HEK293T (cell line): Measurements from ENCODE around the gene ABCB9.

Source experiments
- CTCF ChIA-PET: fragments of 350-600 bp; formaldehyde crosslinking; extraction: SDS; loops from one replicate; lab custom pipeline; 2021; ENCODE audit warnings: antibody characterized with exemption, inconsistent platforms; lab: Yijun Ruan, JAX
- POLR2A ChIA-PET: fragments of 350-600 bp; formaldehyde crosslinking; extraction: SDS; loops from one replicate; lab custom pipeline; 2020; ENCODE audit warnings: antibody characterized with exemption, inconsistent platforms; lab: Yijun Ruan, JAX
- DNase-seq: peaks from one replicate; pipeline ENCODE4 v3.0.0; 2012; ENCODE audit warnings: mixed read lengths; ENCODE audit errors: extremely low spot score
- ARNT ChIP-seq: fragments of 450-650 bp; IDR thresholded peaks from 2 replicates; pipeline ENCODE4 v1.6.1; 2017; ENCODE audit warnings: mild to moderate bottlenecking
- BHLHE40 ChIP-seq: fragments of 450-650 bp; IDR thresholded peaks from 2 replicates; pipeline ENCODE4 v1.6.1; 2016; ENCODE audit warnings: mild to moderate bottlenecking, moderate library complexity, borderline replicate concordance
- CTBP1 ChIP-seq: fragments of 450-650 bp; IDR thresholded peaks from 2 replicates; pipeline ENCODE4 v1.6.1; 2016; ENCODE audit warnings: borderline replicate concordance
- ELF4 ChIP-seq: fragments of 450-650 bp; IDR thresholded peaks from 2 replicates; pipeline ENCODE4 v1.6.1; 2017; ENCODE audit warnings: antibody characterized with exemption
- FOXA1 ChIP-seq: fragments of 450-650 bp; IDR thresholded peaks from 2 replicates; pipeline ENCODE4 v1.6.1; 2016; ENCODE audit warnings: mild to moderate bottlenecking
- FOXK2 ChIP-seq: fragments of 450-650 bp; IDR thresholded peaks from 2 replicates; pipeline ENCODE4 v1.6.1; 2016; ENCODE audit warnings: mild to moderate bottlenecking
- FOXM1 ChIP-seq: fragments of 450-650 bp; IDR thresholded peaks from 2 replicates; pipeline ENCODE4 v1.6.1; 2017; ENCODE audit warnings: mild to moderate bottlenecking, borderline replicate concordance
- HDGF ChIP-seq: fragments of 450-650 bp; IDR thresholded peaks from 2 replicates; pipeline ENCODE4 v1.6.1; 2017; ENCODE audit warnings: antibody characterized with exemption, borderline replicate concordance
- L3MBTL2 ChIP-seq: fragments of 450-650 bp; conservative IDR thresholded peaks from 2 replicates; pipeline ENCODE4 v1.6.1; 2016; ENCODE audit warnings: mild to moderate bottlenecking
- LEF1 ChIP-seq: fragments of 450-650 bp; IDR thresholded peaks from 2 replicates; pipeline ENCODE4 v1.6.1; 2017; ENCODE audit warnings: mild to moderate bottlenecking, borderline replicate concordance
- NFRKB ChIP-seq: fragments of 450-650 bp; IDR thresholded peaks from 2 replicates; pipeline ENCODE4 v1.6.1; 2016; ENCODE audit warnings: mild to moderate bottlenecking, moderate library complexity
- SP1 ChIP-seq: fragments of 450-650 bp; IDR thresholded peaks from 2 replicates; pipeline ENCODE4 v1.6.1; 2017
- SUZ12 ChIP-seq: fragments of 450-650 bp; IDR thresholded peaks from 2 replicates; pipeline ENCODE4 v1.6.1; 2016; ENCODE audit warnings: mild to moderate bottlenecking
- TARDBP ChIP-seq: fragments of 450-650 bp; IDR thresholded peaks from 2 replicates; pipeline ENCODE4 v1.6.1; 2016
- ZNF384 ChIP-seq: fragments of 450-650 bp; IDR thresholded peaks from 2 replicates; pipeline ENCODE4 v1.6.1; 2016
- TF ChIP-seq, protein P1 (sequence below): fragments of 450-650 bp; IDR thresholded peaks from 2 replicates; pipeline ENCODE4 v1.6.1; 2016

The ABCB9 gene

DNA sequence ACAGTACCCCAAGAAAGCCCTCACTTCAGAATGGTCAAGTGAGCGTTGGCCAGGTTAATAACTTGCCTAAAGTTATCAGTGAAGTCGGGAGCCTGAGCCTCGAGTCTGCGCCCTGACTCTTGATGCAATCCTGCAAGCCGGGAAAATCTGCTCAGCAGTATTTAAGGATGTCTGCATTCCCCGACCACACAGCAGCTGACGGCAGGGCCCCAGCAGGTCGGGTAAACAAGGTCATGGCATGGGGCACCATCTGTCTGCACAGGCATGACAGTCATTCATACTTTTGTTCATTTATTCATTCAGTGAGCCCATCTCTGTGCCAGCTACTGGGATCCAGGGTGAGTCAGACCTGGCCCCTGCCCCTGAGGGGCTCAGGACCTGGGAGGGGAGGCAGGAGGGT, 11.1 kb downstream of the ABCB9 start:
- ChIA-PET CTCF (interaction anchor here (0.8 to 1.2 kb wide), 2 partner anchors 95 to 96 kb away, joined by 3 read pairs; no protein-coding TSS in a partner anchor), POLR2A (interaction anchor here (0.6 to 2.2 kb wide), 2 partner anchors 11 to 126 kb away, joined by 3 to 6 read pairs; partner anchors contain the start of gene ABCB9)
- TF ChIP-seq FOXK2: no peak
- no peak for DNase-seq

DNA sequence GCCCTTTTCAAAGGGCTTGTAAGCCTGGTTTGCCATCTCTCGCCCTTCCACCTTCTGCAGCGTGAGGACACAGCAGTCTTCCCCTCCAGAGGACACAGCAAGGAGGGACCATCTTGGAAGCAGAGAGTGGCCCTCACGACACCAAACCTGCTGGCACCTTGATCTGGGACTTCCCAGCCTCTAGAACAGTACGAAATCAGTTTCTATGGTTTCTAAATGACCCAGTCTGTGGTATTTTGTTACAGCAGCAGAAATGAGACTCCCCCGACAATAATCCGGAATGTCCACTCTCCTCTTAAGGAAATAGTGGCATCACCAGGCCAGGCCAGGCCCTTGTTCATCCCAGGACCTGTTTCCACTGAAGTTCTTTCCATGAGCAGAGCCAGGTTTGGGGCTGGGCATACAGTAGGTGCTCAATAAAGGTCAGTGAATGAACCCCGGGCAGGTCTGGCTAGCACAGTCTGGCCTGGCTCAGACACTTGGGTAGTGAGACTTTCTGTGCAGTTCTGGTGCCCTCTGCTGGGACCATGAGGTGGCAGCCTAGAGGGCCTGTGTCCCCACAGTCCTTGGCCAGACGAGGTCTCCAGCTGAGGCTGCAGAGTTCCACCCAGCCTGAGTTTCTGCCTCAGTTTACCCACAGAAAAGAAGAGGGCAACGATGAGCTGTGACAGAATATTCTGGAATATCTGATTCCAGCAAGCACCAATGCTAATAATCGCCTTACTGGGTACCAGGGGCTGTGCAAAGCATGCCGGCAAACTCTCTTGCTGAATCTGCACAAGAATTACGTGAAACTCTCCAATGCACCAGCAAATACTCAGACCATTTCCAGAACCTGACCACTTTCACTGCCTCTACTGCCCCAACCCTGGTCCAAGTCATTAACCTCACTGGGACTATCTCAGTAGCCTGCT, 14.0 kb downstream of the ABCB9 start:
- CTCF ChIA-PET: interaction anchor here (0.6 to 0.9 kb wide), 4 partner anchors 14 to 91 kb away, joined by 3 to 5 read pairs (median 3); partner anchors contain the start of gene ABCB9
- POLR2A ChIA-PET: no interaction called here
- peak; percentile 86 for DNase-seq
- TF ChIP-seq LEF1: no peak
- TF ChIP-seq ELF4: no peak

DNA sequence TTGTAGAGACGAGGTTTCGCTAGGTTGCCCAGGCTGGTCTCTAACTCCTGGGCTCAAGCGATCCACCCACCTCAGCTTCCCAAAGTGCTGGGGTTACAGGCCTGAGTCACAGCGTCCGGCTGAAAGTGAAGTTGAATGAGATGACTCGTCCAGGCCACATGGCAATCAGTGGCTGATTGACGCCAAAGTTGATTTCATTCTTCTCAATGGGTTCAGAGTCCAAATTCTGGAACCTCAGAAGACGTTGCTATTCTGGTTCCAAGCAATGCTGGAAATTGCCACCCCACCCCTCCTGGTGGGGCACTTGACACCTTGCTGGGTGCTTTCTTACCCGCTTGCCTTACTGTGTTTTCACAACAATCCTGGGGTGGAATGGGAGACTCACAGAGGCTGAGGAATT, 14.9 kb downstream of the ABCB9 start:
- TF ChIP-seq TARDBP (no peak), FOXA1 (no peak), ZNF384 (no peak), L3MBTL2 (no peak), NFRKB (no peak), HDGF (no peak), FOXK2 (no peak), LEF1 (no peak), SUZ12 (no peak), FOXM1 (no peak), CTBP1 (no peak), BHLHE40 (no peak), SP1 (no peak), ELF4 (no peak), ARNT (no peak)
- TF ChIP-seq, protein P1, sequence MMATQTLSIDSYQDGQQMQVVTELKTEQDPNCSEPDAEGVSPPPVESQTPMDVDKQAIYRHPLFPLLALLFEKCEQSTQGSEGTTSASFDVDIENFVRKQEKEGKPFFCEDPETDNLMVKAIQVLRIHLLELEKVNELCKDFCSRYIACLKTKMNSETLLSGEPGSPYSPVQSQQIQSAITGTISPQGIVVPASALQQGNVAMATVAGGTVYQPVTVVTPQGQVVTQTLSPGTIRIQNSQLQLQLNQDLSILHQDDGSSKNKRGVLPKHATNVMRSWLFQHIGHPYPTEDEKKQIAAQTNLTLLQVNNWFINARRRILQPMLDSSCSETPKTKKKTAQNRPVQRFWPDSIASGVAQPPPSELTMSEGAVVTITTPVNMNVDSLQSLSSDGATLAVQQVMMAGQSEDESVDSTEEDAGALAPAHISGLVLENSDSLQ: no peak
- CTCF ChIA-PET: interaction anchor here (2.8 kb wide), 1 partner anchor 90 kb away, joined by 16 read pairs; no protein-coding TSS in a partner anchor
- no peak for DNase-seq
- POLR2A ChIA-PET: no interaction called here

DNA sequence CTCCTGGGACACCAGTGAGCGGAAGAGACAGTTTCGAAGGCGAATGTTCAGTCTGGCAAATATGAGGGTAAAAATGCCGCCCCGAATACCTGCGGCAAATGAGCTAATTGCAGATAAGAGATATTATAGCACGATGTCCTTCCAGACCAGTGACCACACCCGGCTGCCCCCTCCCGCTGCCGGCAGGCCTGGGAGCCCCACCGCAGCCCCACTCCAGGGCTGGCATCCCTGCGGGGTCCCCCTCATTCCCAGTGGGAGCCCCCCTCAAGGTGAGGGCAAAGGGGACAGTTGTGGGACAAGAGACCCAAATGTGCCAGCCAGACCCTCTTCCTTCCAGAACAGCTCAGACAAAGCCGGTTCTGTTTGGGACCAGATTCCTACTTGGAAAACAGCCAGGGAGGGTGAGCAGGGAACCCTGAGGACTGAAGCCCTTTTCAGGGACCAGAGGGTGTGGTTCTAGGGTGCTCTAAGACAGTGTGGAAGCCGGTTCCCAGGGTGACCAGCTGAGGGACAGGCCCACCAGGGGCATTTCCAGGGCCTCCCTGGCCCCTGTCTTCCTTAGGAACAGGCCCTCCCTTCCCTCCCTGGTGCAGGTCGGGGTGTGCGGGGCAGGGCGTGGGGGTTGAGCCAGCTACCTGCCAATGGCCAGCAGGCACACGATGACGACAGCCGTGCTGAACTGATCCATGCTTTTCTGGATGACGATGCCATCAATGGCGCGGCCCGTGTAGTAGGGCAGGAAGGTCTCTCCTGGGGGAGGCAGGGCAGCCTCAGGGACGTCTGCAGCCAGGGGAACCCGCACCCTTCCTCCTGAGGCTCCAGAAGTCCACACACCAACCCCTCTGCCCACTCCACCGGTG, 16.2 kb downstream of the ABCB9 start:
- ChIA-PET CTCF (interaction anchor here (2.8 kb wide), 1 partner anchor 89 kb away, joined by 16 read pairs; no protein-coding TSS in a partner anchor), POLR2A (interaction anchor here (1.3 kb wide), 1 partner anchor 283 kb away, joined by 3 read pairs; the partner anchor contains the start of genes MPHOSPH9 and MTRFR)
- TF ChIP-seq SP1 (no peak), BHLHE40 (no peak), HDGF (no peak), L3MBTL2 (no peak), TARDBP (no peak), CTBP1 (no peak), FOXA1 (no peak)
- TF ChIP-seq, protein P1: no peak
- DNase-seq: no peak

DNA sequence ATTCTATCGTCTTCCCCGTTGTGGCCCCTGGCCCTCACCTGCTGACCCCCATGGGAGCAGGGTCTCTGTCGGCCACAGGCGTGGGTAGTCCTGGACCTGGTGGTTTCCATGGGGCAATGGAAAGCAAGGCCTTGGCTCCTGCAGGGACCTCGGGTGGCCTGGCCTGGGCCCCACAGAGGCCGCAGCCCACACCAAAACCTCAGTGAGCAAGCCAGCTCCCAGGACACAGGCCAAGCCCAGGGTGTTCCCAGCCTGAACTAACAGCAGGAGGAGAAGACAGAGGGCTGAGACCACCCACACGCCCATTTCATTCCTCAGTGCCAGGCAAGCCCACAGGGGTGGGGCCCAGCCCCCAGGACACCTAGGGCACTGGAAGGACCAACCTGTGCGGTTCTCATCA, 16.9 kb downstream of the ABCB9 start:
- DNase-seq: no peak

DNA sequence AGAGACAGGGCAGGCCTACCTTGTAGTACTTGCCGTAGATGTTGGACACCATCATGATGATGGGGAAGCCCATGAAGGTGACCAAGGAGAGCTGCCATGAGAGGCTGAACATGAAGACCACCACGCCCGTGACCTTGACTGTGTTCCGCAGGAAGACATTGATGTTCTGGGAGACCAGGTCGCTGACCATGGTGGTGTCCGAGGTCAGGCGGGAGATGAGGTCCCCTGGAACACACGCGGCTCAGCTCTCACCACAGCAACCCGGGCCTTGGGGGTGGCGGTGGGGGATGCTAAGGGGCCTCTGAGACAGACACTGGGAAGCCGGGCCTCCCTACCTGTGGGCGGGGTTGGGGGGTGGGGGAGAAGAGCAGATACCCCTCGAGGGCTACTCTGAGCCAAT, 17.7 kb downstream of the ABCB9 start:
- CTCF ChIA-PET: no interaction called here
- POLR2A ChIA-PET: no interaction called here
- TF ChIP-seq BHLHE40 (no peak), SUZ12 (no peak), L3MBTL2 (no peak), LEF1 (no peak), NFRKB (no peak), ELF4 (no peak), FOXK2 (no peak), ARNT (no peak), HDGF (no peak), FOXA1 (no peak), TARDBP (no peak), CTBP1 (no peak), ZNF384 (no peak)
- TF ChIP-seq, protein P1: no peak

More for the DNA sequence above, 16.9 kb downstream of the ABCB9 start:
- TF ChIP-seq FOXA1: no peak
- TF ChIP-seq SP1: no peak
- no peak for TF ChIP-seq CTBP1
- TF ChIP-seq HDGF: no peak
- no peak for TF ChIP-seq FOXM1
- no peak for TF ChIP-seq ARNT
- TF ChIP-seq ELF4: no peak
- CTCF ChIA-PET: interaction anchor here (2.8 kb wide), 1 partner anchor 88 kb away, joined by 16 read pairs; no protein-coding TSS in a partner anchor
- POLR2A ChIA-PET: interaction anchor here (1.3 kb wide), 1 partner anchor 283 kb away, joined by 3 read pairs; the partner anchor contains the start of genes MPHOSPH9 and MTRFR

More for the DNA sequence above, 17.7 kb downstream of the ABCB9 start:
- no peak for DNase-seq
